Measurements from ENCODE around the gene ACHE.
A peak's percentile ranks its signal among the peaks of the same experiment; 100 is the strongest.
"Not testable (repeated sequence)": the region's sequence is repeated elsewhere in the genome, so short reads cannot be mapped to it uniquely, and the experiment has no call there.

Gene ACHE

GRCh38 chr7:100860702-100861615 lies 34.7 kb downstream of the ACHE start:
- DNase-seq, result no peak

- no peak for DNase-seq
Observed at GRCh38 chr7:100859856-100860255, 35.8 kb downstream of the ACHE start.

DNA sequence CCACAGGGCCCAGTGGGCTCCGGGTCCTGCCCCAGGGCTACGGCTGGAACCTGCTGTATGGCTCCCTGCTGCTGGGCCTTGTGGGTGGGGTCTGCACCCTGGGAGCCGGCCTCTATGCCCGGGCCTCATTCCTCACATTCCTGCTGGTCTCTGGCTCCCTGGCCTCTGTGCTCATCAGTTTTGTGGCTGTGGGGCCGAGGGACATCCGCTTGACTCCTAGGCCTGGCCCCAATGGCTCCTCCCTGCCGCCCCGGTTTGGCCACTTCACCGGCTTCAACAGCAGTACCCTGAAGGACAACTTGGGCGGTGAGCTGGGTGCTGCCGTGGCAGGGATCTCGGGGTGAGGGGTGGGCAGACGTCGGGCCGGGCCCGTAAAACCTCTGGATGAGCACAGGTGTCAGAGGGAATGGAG lies 38.8 kb downstream of the ACHE start:
- DNase-seq, result no peak

DNA sequence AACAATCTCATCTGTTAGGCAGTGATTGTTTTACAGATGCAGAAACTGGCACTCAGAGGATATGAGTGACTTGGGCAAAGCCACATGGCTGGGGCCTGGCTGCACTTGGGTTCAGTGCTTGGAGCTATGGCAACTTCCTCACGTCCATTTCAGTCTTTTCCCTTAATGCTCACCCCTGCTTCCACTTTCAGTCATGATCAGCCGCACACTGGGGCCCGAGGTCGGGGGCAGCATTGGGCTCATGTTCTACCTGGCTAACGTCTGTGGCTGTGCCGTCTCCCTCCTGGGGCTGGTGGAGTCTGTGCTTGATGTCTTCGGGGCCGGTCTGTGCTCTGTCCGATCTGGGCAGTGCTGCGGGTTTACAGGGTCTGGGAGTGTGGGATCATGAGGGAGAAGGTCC lies 40.2 kb downstream of the ACHE start:
- DNase-seq, result no peak

GRCh38 chr7:100854899-100855298 lies 40.8 kb downstream of the ACHE start:
- DNase-seq, result not testable (repeated sequence)

- DNase-seq, result no peak
Observed at GRCh38 chr7:100854146-100854895, 41.4 kb downstream of the ACHE start.

DNA sequence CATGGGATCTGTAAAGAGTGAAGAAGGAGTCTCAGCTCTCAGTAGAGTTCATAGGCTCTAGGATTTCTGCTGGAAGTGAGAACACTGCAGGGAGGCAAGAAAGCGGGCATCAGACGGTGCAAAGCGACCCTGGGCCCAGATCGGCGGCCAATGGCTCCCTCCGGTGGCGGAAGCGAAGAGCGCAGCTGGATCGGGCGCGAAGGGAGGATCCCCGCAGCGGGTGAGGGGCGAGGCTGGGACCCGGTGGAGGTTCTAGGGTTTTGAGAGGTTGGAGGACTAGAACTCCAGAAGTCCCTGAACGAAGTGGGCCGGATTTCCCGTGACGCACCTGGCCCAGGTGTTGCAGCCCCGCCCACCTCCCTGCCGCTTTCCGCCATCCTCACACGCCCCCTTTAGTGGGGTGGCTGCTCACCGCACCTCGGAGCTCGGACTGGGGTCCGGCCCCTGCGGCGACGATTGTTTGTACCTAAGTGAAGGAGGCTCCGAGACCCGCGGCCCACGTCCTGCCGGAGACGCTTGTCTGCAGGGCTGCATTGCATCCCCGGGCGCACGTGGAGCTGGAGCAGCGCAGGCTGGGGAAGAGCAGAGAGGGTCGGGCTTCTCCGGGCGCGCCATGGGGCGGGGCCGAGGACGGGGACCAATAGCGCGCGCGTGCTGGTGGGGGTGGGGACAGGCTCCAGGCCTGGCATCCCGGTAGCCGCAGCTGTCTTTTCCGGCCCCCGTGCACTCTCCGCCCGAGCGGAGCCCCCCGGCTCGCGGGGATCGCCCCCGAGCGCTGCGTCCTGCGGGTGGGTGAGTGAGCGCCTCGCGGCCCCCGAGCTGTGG lies 43.4 kb downstream of the ACHE start, which contains the start of gene SLC12A9:
TSS of gene SLC12A9 (plus strand) at position 666 of the 825 bp plus-strand sequence. CDS start 1,485 bp downstream, outside the sequence.
- DNase-seq, result peak; percentile 80 to 82

- no peak for DNase-seq
Observed at GRCh38 chr7:100847360-100847759, 48.3 kb downstream of the ACHE start.

- no peak for DNase-seq
Observed at GRCh38 chr7:100840470-100841100, 55.1 kb downstream of the ACHE start.

All from activated CD4-positive, alpha-beta T cell treated with anti-CD3 and anti-CD28 coated beads, Interleukin-2, amount 50 U/mL, for 4 hours (primary cell).